D341Med (cell line): ENCODE results near the gene SLC34A1.
A peak's percentile ranks its signal among the peaks of the same experiment; 100 is the strongest.

ENCODE experiments used
- DNase-seq: peaks from one replicate; pipeline ENCODE4 v3.0.0; 2012; ENCODE audit warnings: low spot score

The SLC34A1 gene

GRCh38 chr5:177388521-177389052 lies 4.4 kb downstream of the SLC34A1 start:
- no peak for DNase-seq

DNA sequence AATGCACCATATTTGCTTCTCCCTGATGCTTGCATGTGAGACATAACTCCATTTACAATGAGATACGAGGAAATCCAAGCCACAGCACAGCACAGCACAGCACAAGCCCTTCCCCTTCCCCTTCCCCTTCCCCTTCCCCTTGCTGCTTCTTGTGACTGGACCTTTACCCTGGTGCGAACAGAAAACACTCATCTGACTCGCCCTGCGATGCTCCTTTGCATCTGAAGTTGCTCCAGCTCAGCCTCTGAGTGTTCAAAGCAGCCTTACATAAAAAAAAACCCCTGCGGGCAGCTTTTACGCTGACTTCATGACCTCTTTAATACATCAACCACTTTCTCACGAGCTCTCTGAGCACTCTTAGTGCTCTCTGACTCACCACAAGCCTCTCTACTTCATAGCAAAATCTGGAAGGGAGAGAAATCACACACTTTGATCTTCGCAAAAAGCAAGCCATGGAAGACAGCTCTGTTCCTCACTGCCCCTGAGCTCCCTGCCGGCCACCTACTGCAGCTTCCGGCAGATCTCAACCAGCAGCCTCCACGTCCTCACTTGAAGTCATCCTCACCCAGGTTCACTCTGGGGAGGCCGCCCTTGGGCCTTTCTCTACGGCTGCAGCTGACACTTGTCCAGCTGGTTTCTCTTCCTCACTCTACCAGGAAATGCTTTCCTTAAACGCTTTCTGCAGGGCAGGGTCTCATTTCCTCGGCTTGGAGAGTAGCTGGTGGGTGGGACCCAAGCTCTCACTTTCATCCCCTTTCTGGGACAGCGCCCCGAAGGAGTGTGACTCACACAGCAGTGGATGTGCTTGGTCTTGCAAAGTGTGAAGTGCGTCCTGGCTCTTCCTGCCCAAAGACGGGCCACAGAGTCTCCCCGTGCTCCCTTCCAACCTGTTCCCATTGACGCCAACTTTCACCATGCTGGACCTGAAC lies 5.3 kb downstream of the SLC34A1 start:
- DNase-seq = no peak

DNA sequence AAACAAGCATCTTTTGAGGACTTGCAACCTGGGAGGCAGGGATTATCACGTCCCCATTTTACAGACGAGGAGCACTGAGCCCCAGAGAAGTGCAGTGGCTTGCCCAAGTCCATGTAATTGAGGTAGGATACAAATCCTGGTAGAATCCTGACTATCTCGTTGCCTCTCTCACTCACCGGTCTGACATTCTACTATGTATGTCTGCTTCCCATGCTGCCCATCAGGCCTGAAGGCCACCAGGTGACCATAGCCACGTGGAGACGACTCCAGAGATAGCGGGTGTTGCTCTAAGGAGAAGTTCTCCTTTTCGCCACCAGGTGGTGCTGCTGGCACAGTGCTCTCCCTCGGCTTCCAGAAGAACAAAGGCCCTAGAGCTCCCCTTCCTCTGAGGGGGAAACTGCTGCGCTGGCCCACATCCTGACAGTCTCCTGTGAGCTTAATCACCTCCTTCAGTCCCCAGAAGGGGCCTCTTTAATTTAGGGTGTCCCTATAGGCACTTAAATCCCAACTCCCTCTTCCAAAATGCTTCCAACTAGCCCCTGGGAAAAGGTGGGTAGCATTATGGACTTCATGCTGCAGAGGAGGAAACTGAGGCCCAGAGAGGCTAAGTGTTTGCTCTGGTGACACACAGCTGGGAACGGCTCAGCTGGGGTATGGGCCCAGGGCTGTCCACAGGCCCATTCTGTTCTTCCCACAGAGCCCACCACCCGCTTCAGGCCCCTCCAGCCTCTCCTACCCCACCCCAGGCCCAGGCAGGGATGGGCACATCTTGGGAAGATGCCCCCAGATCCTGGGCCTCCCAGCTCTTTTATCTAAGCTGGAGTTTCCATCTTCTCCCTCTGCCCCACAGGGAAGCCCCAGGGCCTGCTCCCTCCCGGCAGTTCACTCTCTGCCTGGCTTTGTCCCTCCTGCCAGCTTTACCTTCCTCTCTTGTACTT lies 6.4 kb downstream of the SLC34A1 start:
- DNase-seq = peak; percentile 89

GRCh38 chr5:177392765-177393164 lies 8.5 kb downstream of the SLC34A1 start:
- DNase-seq = no peak

- DNase-seq = no peak
Observed at GRCh38 chr5:177393206-177393765, 9.1 kb downstream of the SLC34A1 start.

DNA sequence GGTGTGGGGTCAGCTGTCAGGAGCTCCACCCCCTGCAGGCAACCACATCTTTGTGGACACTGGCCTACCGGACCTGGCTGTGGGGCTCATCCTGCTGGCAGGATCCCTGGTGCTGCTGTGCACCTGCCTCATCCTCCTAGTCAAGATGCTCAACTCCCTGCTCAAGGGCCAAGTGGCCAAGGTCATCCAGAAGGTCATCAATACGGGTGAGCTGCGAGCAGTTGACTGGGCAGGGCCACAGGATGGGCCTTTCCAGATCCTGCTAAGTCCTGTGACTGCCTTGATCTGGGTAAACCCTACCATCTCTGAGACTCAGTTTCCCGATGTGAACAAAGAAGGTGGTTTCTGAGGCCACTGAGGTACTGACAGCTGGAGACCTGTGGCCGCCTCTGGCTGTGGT lies 9.8 kb downstream of the SLC34A1 start:
- no peak for DNase-seq

GRCh38 chr5:177396078-177396477 lies 11.8 kb downstream of the SLC34A1 start:
- no peak for DNase-seq

DNA sequence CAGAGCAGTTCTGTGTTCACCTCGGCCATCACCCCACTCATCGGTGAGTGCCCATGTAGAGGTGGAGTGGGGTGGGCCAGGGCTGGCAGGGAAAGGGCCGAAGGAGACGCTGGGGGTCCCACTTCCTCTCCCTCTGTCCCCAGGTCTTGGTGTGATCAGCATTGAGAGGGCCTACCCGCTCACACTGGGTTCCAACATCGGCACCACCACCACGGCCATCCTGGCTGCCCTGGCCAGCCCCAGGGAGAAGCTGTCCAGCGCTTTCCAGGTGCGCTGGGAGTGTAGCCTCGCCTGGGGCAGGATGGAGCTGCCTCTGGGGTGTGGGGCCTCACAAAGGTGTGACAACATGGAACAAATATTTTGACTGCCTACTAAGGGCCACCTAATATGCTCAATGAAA lies 12.6 kb downstream of the SLC34A1 start:
- DNase-seq = no peak

GRCh38 chr5:177397875-177398390 lies 13.7 kb downstream of the SLC34A1 start:
- DNase-seq = no peak

GRCh38 chr5:177399997-177400868 lies 16.0 kb downstream of the SLC34A1 start, which contains the start of gene PFN3:
TSS of gene PFN3 (minus strand) at chr5:177400661. CDS start at chr5:177400576, 85 bp downstream.
- no peak for DNase-seq

- peak; percentile 88 for DNase-seq
Observed at GRCh38 chr5:177402271-177403043, 18.2 kb downstream of the SLC34A1 start.

GRCh38 chr5:177403102-177403791 lies 19.0 kb downstream of the SLC34A1 start:
- peak; percentile 69 for DNase-seq

DNA sequence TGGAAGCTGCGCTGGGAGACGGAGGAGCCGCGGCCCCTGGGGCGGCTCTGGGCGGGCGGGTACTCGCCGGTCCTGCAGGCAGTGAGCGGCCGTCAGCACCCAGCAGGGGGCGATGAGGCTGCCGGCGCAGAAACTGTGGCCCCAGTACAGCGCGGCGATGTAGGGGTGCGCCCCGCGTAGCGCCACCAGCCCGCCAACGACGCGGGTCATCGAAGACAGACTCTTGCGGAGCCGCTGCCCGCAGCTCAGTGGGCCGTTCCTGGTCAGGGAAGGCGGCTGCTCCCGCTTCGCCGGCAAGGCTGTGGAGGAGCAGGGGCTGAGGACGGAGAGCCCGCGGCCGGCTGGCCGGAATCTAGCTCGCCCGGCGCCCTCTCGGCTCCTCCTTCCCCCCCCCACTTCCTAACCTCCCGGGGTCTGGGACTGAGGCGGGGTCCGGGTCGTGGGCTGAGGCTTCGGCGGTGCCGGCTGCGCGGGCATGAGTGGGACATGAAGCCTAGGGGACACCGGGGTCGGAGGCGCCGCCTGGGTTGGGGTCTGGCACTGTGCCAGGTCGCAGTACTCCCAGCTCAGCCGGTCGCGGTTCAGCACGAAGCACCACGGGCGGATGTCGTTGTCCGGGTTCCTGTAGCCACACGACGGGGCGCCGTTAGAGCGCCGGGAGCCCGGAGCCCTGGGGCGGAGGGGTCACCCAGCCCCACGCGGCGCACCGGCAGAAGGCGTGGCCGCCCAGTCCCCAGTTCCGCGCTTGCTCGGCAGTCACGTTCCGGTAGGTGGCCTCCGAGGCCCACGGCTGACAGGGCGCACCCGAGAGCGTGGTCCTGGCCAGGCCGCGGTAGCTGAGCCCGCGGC lies 19.8 kb downstream of the SLC34A1 start:
- peak; percentile 91 for DNase-seq

GRCh38 chr5:177404641-177405179 lies 20.5 kb downstream of the SLC34A1 start:
- DNase-seq = no peak

DNA sequence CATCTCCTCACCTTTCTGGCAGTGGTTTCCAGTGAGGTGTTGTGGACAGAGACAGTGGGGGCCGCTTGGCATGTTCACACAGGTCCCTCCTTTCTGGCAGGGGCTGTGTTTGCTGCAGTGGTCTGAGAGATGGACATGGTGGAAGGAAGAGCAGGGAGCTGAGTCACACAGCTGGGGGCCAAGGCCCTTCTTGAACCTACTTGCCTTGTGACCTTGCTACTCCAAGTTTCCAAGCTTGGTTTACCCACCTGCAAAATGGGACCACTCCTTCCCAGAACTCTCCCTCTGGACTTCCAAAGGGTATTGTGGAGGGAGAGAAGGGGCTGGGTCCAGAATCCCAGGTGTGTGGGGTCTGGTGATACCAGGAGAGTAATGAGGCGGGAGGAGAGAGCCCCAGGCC lies 21.1 kb downstream of the SLC34A1 start:
- DNase-seq = no peak

DNA sequence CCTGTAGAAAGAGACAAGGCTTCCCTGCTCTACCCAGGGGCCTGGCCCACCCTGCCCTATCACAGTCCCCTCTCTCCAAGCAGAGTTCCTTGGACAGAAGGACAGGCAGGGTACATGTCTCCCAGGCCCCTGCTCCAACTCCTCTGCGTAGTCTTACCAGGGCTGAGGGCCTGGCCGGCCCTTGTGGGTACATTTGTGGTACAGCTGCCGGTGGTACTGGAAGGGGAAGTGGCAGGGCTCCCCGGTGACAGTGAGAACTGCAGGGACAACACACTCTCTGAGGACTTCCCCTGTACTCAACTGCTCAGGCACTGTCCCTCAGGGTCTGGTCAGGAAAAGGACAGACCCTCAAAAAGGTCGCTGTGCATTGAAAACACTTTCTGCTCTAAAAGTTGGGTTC lies 21.6 kb downstream of the SLC34A1 start:
- DNase-seq = no peak

GRCh38 chr5:177409043-177409801 lies 25.0 kb downstream of the SLC34A1 start, which contains the start of gene F12:
TSS of gene F12 (minus strand) at chr5:177409564. CDS start at chr5:177409527, 37 bp downstream.
- DNase-seq = no peak
